Stimulated activated CD4-positive, alpha-beta T cell treated with anti-CD3 and anti-CD28 coated beads, Interleukin-12 subunit alpha, Interleukin-12 subunit beta, amount 100 ng/mL, for 4 hours (primary cell): ENCODE data around the gene CELA2A.
"Not testable (repeated sequence)": the region's sequence is repeated elsewhere in the genome, so short reads cannot be mapped to it uniquely, and the experiment has no call there.

Experiments
- DNase-seq: peaks from one replicate; pipeline ENCODE4 v3.0.0-alpha.2; 2020

Gene CELA2A

GRCh38 chr1:15425521-15425920 is 31.0 kb upstream of the CELA2A start:
- no peak for DNase-seq

GRCh38 chr1:15425958-15426357 is 30.6 kb upstream of the CELA2A start:
- DNase-seq, result no peak

GRCh38 chr1:15426492-15427279 is 29.8 kb upstream of the CELA2A start:
- no peak for DNase-seq

- DNase-seq, result no peak
These were observed 29.3 kb upstream of the CELA2A start for GRCh38 chr1:15427280-15427666.

GRCh38 chr1:15428252-15428651 is 28.3 kb upstream of the CELA2A start:
- DNase-seq, result not testable (repeated sequence)

- no peak for DNase-seq
These were observed 27.6 kb upstream of the CELA2A start for GRCh38 chr1:15428815-15429435.

- no peak for DNase-seq
These were observed 26.8 kb upstream of the CELA2A start for GRCh38 chr1:15429701-15430149.

- DNase-seq, result peak; percentile 78
These were observed 25.6 kb upstream of the CELA2A start for GRCh38 chr1:15430787-15431570.

GRCh38 chr1:15431571-15431948 is 25.0 kb upstream of the CELA2A start:
- DNase-seq, result no peak

- no peak for DNase-seq
These were observed 24.2 kb upstream of the CELA2A start for GRCh38 chr1:15432324-15432723.

GRCh38 chr1:15433471-15433870 is 23.1 kb upstream of the CELA2A start:
- no peak for DNase-seq

GRCh38 chr1:15434739-15435138 is 21.8 kb upstream of the CELA2A start:
- DNase-seq, result not testable (repeated sequence)

- DNase-seq, result no peak
These were observed 21.1 kb upstream of the CELA2A start for GRCh38 chr1:15435239-15436077.

- no peak for DNase-seq
These were observed 19.6 kb upstream of the CELA2A start for GRCh38 chr1:15436881-15437442.

- no peak for DNase-seq
These were observed 17.2 kb upstream of the CELA2A start for GRCh38 chr1:15439325-15439724.

GRCh38 chr1:15440357-15440756 is 16.2 kb upstream of the CELA2A start:
- no peak for DNase-seq

- DNase-seq, result no peak
These were observed 15.3 kb upstream of the CELA2A start for GRCh38 chr1:15441247-15441646.

- DNase-seq, result no peak
These were observed 14.4 kb upstream of the CELA2A start for GRCh38 chr1:15442119-15442518.

- no peak for DNase-seq
These were observed 13.8 kb upstream of the CELA2A start for GRCh38 chr1:15442759-15443158.

- DNase-seq, result no peak
These were observed 13.3 kb upstream of the CELA2A start for GRCh38 chr1:15443281-15443680.

- DNase-seq, result no peak
These were observed 11.8 kb upstream of the CELA2A start for GRCh38 chr1:15444468-15445389.
